ENCODE results near the gene LEUTX. TPM values are rescaled to one million over a fixed set of nuclear protein-coding genes. Genes with fewer than 3 reads are reported as not detected.

The LEUTX gene
- total RNA-seq, 1 donor from 2014 or later: 1.6 TPM

GRCh38 chr19:39768334-39768733 is 10.3 kb upstream of the LEUTX start:
- Mint-ChIP-seq H3K27ac (ENCODE audit: unreplicated experiment) (no peak overlapping the region), H3K9me3 (ENCODE audit: unreplicated experiment) (no peaks in the 10 kb centered on the region), H3K4me1 (ENCODE audit: low read depth, unreplicated experiment) (no peaks in the 10 kb centered on the region), H3K4me3 (ENCODE audit: unreplicated experiment) (no peak overlapping the region), H3K27me3 (ENCODE audit: unreplicated experiment) (peaks cover 4% of the 10 kb centered on the region), H3K36me3 (ENCODE audit: unreplicated experiment) (no peaks in the 10 kb centered on the region)
- TF ChIP-seq, protein P1, sequence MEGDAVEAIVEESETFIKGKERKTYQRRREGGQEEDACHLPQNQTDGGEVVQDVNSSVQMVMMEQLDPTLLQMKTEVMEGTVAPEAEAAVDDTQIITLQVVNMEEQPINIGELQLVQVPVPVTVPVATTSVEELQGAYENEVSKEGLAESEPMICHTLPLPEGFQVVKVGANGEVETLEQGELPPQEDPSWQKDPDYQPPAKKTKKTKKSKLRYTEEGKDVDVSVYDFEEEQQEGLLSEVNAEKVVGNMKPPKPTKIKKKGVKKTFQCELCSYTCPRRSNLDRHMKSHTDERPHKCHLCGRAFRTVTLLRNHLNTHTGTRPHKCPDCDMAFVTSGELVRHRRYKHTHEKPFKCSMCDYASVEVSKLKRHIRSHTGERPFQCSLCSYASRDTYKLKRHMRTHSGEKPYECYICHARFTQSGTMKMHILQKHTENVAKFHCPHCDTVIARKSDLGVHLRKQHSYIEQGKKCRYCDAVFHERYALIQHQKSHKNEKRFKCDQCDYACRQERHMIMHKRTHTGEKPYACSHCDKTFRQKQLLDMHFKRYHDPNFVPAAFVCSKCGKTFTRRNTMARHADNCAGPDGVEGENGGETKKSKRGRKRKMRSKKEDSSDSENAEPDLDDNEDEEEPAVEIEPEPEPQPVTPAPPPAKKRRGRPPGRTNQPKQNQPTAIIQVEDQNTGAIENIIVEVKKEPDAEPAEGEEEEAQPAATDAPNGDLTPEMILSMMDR (IDR thresholded peaks at IDR 0.05; ENCODE audit: partially characterized antibody, unreplicated experiment): no peak
- no peak for DNase-seq

DNA sequence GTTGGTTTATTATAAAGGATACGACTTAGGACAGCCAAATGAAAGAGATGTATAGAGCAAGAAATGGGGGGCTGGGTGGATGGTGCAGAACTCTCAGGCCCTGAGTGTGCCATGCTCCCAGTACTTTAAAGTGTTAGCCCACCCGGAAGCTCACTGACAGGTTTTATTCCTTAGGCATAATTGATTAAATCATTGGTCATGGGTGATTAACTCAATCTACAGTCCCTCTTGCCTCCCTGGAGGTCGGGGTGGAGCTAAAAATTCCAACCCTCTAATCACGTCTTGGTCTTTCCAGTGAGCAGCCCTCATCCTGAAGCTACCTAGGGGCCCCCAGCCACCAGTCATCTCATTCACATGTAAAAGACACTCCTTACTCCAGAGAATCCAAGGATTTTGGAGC is 9.9 kb upstream of the LEUTX start:
- peaks cover 4% of the 10 kb centered on the region for H3K27me3 Mint-ChIP-seq (ENCODE audit: unreplicated experiment)
- DNase-seq: no peak
- no peaks in the 10 kb centered on the region for H3K4me1 Mint-ChIP-seq (ENCODE audit: low read depth, unreplicated experiment)
- no peaks in the 10 kb centered on the region for H3K36me3 Mint-ChIP-seq (ENCODE audit: unreplicated experiment)
- TF ChIP-seq, protein P1 (IDR thresholded peaks at IDR 0.05; ENCODE audit: partially characterized antibody, unreplicated experiment): no peak
- no peak overlapping the region for H3K4me3 Mint-ChIP-seq (ENCODE audit: unreplicated experiment)
- H3K9me3 Mint-ChIP-seq (ENCODE audit: unreplicated experiment): no peaks in the 10 kb centered on the region
- no peak overlapping the region for H3K27ac Mint-ChIP-seq (ENCODE audit: unreplicated experiment)

- Mint-ChIP-seq H3K9me3 (ENCODE audit: unreplicated experiment) (peaks cover 1% of the 10 kb centered on the region), H3K4me1 (ENCODE audit: low read depth, unreplicated experiment) (no peaks in the 10 kb centered on the region), H3K4me3 (ENCODE audit: unreplicated experiment) (no peak overlapping the region), H3K36me3 (ENCODE audit: unreplicated experiment) (peaks cover 2% of the 10 kb centered on the region), H3K27ac (ENCODE audit: unreplicated experiment) (no peak overlapping the region), H3K27me3 (ENCODE audit: unreplicated experiment) (peaks cover 3% of the 10 kb centered on the region)
- TF ChIP-seq, protein P1 (IDR thresholded peaks at IDR 0.05; ENCODE audit: partially characterized antibody, unreplicated experiment): no peak
- DNase-seq: no peak
These were observed 2.2 kb downstream of the LEUTX start for GRCh38 chr19:39780894-39781293.

- H3K4me3 Mint-ChIP-seq (ENCODE audit: unreplicated experiment): no peak overlapping the region
- H3K9me3 Mint-ChIP-seq (ENCODE audit: unreplicated experiment): peaks cover 3% of the 10 kb centered on the region
- no peaks in the 10 kb centered on the region for H3K4me1 Mint-ChIP-seq (ENCODE audit: low read depth, unreplicated experiment)
- no peak overlapping the region for H3K27ac Mint-ChIP-seq (ENCODE audit: unreplicated experiment)
- H3K27me3 Mint-ChIP-seq (ENCODE audit: unreplicated experiment): peaks cover 2% of the 10 kb centered on the region
- H3K36me3 Mint-ChIP-seq (ENCODE audit: unreplicated experiment): peaks cover 12% of the 10 kb centered on the region
- DNase-seq: no peak
- TF ChIP-seq, protein P1 (IDR thresholded peaks at IDR 0.05; ENCODE audit: partially characterized antibody, unreplicated experiment): no peak
These were observed 9.6 kb downstream of the LEUTX start for GRCh38 chr19:39788244-39788643.

- peak overlapping the region; percentile 81 for H3K4me3 Mint-ChIP-seq (ENCODE audit: unreplicated experiment)
- peaks cover 1% of the 10 kb centered on the region for H3K9me3 Mint-ChIP-seq (ENCODE audit: unreplicated experiment)
- H3K4me1 Mint-ChIP-seq (ENCODE audit: low read depth, unreplicated experiment): no peaks in the 10 kb centered on the region
- H3K36me3 Mint-ChIP-seq (ENCODE audit: unreplicated experiment): peaks cover 4% of the 10 kb centered on the region
- H3K27me3 Mint-ChIP-seq (ENCODE audit: unreplicated experiment): peaks cover 3% of the 10 kb centered on the region
- DNase-seq: peak; percentile 89
- TF ChIP-seq, protein P1 (IDR thresholded peaks at IDR 0.05; ENCODE audit: partially characterized antibody, unreplicated experiment): peak; percentile 93
- no peak overlapping the region for H3K27ac Mint-ChIP-seq (ENCODE audit: unreplicated experiment)
These were observed 14.4 kb downstream of the LEUTX start for GRCh38 chr19:39792999-39793546.
